Spleen (tissue), 7 donors: ENCODE data around the gene ZCCHC7.
"Not testable (repeated sequence)": the region's sequence is repeated elsewhere in the genome, so short reads cannot be mapped to it uniquely, and the experiment has no call there.

ENCODE experiments used
- CTCF ChIP-seq, 11 experiments: fragments of 200-600 bp in 7 of 11; fragments of 450-650 bp in 4 of 11; sonication (generic) in 4 of 11; IDR thresholded peaks in 8 of 11; conservative IDR thresholded peaks in 3 of 11; 1 replicate in 7 of 11; 2 replicates in 4 of 11; pipeline versions ENCODE4 v1.4.0 to v1.8.0; 2016 to 2021; ENCODE audit warnings: antibody characterized with exemption in 11 of 11, inconsistent platforms in 4 of 11, mild to moderate bottlenecking in 1 of 11
- POLR2A ChIP-seq, 3 donors: fragments of 450-650 bp; IDR thresholded peaks; one replicate each; pipeline ENCODE4 v1.5.1; 2017; ENCODE audit warnings: antibody characterized with exemption in 3 of 3, mild to moderate bottlenecking in 1 of 3
- POLR2AphosphoS5 ChIP-seq, 3 donors: sonication (generic); formaldehyde crosslinking; IDR thresholded peaks; one replicate each; pipeline ENCODE4 v1.5.1; 2017; ENCODE audit warnings: antibody characterized with exemption in 3 of 3
- donor health status: DM: no; HTN: no; CAD: no; lungs with moderate emphysema.
- donor health status: DM: no; HTN: no; CAD: no.
- donor health status: DM: no; HTN: no; CAD: no.

GRCh38 chr9:37303272-37303671 is 182.9 kb downstream of the ZCCHC7 start:
- not testable (repeated sequence) for TF ChIP-seq CTCF (IDR thresholded peaks at IDR 0.05 in 8 of 11, conservative IDR thresholded peaks at IDR 0.05 in 3 of 11); POLR2AphosphoS5 (IDR thresholded peaks at IDR 0.05); POLR2A (IDR thresholded peaks at IDR 0.05)
